Measurements from ENCODE around the gene ZNF207.
"Not testable (repeated sequence)": the region's sequence is repeated elsewhere in the genome, so short reads cannot be mapped to it uniquely, and the experiment has no call there.

ZNF207 gene

DNA sequence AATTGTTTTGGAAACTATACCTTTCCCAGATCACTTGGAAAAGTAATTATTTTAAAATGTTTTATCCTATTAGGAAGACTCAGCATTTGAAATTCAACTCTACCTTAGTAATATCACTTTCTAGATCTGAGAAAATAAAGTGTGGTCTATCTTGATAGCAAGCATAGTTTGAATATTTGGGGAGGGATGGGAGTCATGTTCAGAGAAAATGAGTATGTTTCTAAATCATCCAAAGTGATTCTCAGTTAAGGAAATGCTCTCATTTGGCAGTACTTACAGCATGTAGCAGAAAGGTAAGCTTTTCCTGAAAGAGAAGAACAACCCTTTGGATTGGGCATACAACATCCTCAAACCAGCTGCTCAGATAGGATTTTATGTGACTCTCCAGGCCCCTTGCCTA is 14.9 kb upstream of the ZNF207 start:
- no peak for DNase-seq (ENCODE audit: low read depth in 2 of 2, low spot score in 1 of 2)

GRCh38 chr17:32335687-32336086 is 14.3 kb upstream of the ZNF207 start:
- DNase-seq (ENCODE audit: low read depth in 2 of 2, low spot score in 1 of 2), result no peak

DNA sequence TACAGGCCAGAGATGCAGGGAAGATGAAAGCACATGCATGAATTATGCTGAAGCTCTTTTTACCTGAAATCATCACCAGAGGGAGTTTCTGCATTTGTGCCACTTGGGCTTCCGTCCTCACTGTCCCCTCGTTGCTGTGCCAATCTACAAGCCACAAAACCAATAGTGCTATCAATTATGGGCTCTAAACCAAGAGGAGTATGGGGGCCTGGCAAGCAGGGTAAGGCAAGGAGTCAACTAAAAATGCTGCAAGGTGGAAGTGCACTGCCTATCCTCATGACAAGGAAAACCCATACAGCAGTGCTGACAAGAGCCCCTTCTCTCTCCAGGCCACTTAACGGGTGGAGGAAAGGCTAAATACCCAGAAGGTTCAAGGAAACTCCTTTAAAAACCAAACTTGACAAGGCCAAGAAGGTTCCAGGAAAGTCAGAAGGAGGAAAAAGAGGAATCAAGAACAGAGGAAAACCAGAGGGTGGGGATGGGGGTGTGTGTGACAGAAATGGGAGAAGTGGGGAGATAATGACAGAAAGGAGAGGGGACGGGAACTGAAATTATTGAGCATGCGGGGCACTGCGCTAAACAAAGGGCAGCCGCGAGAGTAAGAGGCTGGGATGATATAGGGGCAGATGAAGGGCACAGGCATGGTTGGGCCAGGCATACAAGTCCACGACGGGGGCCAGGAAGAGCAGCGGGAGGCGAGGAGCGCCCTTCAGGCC is 8.7 kb upstream of the ZNF207 start:
- no peak for DNase-seq (ENCODE audit: low read depth in 2 of 2, low spot score in 1 of 2)

- DNase-seq (ENCODE audit: low read depth in 2 of 2, low spot score in 1 of 2), result peak; percentile 41 to 66
Measured at GRCh38 chr17:32341857-32342602, 7.9 kb upstream of the ZNF207 start, which contains the start of gene C17orf75. Gene C17orf75 (minus strand): TSS chr17:32342173. CDS start chr17:32342139, 34 bp downstream.

DNA sequence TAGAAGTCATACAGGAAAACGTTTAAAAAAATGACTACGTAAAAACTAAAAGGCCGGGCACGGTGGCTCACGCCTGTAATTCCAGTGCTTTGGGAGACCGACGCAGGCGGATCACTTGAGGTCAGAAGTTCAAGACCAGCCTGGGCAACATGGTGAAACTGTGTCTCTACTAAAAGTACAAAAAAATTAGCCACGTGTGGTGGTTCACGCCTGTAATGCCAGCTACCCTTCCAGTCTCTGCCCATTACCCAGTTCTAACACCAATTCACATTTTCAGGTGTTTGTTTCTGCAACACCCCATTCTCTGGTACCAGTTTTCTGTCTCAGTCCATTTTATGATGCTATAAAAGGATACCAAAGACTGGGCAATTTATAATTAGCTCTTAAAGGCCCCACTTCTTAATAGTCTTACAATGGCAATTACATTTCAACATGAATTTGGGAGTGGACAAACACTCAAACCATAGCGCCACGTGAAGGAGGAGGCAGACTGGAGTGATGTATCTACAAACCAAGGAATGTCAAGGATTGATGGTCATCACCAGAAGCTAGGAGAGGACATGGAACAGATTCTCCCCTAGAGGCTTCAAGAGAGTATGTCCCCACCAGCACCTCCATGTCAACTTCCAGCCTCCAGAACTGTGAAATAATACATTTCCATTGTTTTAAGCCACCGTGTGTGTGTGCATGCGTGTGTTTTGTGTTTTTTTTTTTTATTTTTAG is 7.2 kb upstream of the ZNF207 start:
- DNase-seq (ENCODE audit: low read depth in 2 of 2, low spot score in 1 of 2), result no peak

GRCh38 chr17:32345951-32346600 is 3.9 kb upstream of the ZNF207 start:
- DNase-seq (ENCODE audit: low read depth in 2 of 2, low spot score in 1 of 2), result no peak

DNA sequence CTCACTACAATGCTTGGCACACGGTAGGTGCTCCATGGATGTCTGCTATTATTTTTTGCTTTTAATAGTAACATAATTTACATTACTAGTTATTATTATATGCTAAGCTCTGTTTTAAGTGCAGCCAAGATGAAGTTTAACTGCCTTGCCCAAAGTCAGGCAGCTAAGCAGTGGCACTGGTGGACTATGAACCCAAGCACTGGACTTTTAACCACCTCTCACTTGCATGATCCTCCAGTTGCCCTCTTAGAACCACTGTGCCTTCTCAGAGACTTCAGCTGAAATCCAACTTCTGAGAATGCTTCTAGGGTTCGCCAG is 1.5 kb upstream of the ZNF207 start:
- no peak for DNase-seq (ENCODE audit: low read depth in 2 of 2, low spot score in 1 of 2)

GRCh38 chr17:32349503-32349853 is 479 bp upstream of the ZNF207 start:
- no peak for DNase-seq (ENCODE audit: low read depth in 2 of 2, low spot score in 1 of 2)

- no peak for DNase-seq (ENCODE audit: low read depth in 2 of 2, low spot score in 1 of 2)
Measured at GRCh38 chr17:32350666-32351418, 885 bp downstream of the ZNF207 start.

DNA sequence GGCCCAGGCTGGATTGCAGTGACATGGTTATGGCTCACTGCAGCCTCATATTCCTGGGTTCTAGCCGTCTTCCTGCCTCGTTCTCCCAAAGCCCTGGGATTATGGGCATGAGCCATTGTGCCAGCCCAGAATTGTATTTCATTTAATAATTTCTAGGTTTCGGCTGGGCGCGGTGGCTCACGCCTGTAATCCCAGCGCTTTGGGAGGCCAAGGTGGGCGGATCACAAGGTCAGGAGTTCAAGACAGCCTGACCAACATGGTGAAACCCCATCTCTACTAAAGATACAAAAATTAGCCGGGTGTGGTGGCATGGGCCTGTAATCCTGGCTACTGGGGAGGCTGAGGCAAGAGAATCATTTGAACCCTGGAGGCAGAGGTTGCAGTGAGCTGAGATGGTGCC is 2.8 kb downstream of the ZNF207 start:
- not testable (repeated sequence) for DNase-seq (ENCODE audit: low read depth in 2 of 2, low spot score in 1 of 2)

- no peak for DNase-seq (ENCODE audit: low read depth in 2 of 2, low spot score in 1 of 2)
Measured at GRCh38 chr17:32355649-32356377, 5.9 kb downstream of the ZNF207 start.

DNA sequence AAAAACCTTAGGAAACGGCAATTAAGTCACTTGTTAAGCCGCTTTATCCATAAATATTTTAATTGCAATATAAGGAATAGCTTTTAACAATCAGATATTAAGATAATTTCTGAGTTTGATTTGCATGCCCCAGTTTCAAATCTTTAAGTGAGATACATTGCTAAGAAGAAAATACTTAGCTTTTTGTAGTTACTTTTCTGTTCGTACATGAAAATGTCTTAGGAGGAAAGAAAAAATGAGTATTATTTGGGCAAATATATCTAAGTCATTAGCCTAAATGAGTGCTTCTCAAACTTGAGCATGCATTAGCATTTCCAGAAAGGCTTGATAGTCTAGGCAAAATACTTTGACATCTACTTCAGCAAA is 6.4 kb downstream of the ZNF207 start:
- DNase-seq (ENCODE audit: low read depth in 2 of 2, low spot score in 1 of 2), result no peak

- no peak for DNase-seq (ENCODE audit: low read depth in 2 of 2, low spot score in 1 of 2)
Measured at GRCh38 chr17:32356750-32357149, 6.8 kb downstream of the ZNF207 start.

DNA sequence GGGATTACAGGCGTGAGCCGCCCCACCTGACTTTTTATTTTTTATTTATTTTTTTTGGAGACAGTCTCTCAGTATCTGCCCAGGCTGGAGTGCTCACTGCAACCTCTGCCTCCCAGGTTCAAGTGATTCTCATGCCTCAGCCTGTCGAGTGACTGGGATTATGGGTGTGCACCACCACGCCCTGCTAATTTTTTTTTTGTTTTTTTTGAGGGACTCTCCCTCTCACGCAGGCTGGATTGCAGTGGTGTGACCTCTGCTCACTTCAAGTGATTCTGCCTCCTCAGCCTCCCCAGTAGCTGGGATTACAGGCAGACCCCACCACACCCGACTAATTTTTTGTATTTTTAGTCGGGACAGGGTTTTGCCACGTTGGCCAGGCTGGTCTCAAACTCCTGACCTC is 7.7 kb downstream of the ZNF207 start:
- no peak for DNase-seq (ENCODE audit: low read depth in 2 of 2, low spot score in 1 of 2)

DNA sequence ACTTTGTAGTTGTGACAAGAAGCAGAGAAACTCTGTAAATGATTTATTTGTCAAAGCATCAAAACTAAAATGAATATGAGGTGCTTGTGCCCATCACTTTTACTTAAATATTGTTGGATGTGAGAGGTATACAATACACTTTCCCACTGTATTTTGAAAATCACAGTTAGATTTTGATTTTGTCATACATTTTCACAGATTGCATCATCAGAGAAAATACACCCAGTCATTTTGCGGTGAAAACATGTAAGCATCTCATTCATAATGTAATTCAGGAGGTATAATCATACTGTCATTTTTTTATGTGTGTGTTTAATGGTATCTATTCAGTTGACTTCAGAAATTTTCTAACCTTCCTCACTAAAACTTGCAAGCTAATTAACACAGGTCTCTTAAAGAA is 11.3 kb downstream of the ZNF207 start:
- no peak for DNase-seq (ENCODE audit: low read depth in 2 of 2, low spot score in 1 of 2)

DNA sequence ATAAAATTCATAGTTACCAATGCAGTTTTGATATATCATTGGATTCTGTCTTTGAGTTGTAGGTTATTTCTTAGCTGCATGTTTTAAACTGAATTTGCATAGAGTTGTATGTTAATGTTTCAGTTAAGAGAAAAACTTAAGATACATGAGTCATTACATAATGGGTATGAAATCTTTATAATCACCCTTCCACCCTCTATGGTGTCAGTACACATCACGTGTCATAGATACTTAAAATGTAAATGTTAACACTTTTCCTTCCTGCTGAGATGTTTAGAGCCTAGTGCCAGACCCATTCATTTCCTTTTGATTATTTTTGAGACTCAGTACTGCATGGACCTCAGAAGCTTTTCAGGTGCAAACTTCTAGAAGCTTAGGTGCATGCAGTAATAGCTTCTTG is 20.5 kb downstream of the ZNF207 start:
- no peak for DNase-seq (ENCODE audit: low read depth in 2 of 2, low spot score in 1 of 2)

GRCh38 chr17:32382526-32383223 is 32.7 kb downstream of the ZNF207 start:
- no peak for DNase-seq (ENCODE audit: low read depth in 2 of 2, low spot score in 1 of 2)

GRCh38 chr17:32383926-32384434 is 34.0 kb downstream of the ZNF207 start:
- no peak for DNase-seq (ENCODE audit: low read depth in 2 of 2, low spot score in 1 of 2)

DNA sequence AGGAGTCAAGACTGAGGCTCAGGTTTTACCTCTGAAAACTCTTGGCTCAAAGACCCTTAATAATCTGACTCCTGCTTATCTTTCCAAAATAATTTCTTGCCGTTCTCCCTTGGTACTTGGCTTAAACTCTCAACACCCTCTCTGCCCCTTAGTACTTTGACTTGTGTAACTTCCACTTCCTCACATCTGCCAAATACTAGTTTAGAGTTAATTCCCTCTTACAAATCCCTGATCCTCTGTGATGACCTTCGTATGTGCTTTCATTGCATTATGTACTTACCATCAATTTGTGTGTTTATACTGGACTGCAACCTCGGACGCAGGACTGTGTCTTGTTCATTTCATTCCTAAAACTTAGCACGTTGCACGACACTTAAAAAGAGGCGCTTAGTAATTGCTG is 35.2 kb downstream of the ZNF207 start:
- no peak for DNase-seq (ENCODE audit: low read depth in 2 of 2, low spot score in 1 of 2)

DNA sequence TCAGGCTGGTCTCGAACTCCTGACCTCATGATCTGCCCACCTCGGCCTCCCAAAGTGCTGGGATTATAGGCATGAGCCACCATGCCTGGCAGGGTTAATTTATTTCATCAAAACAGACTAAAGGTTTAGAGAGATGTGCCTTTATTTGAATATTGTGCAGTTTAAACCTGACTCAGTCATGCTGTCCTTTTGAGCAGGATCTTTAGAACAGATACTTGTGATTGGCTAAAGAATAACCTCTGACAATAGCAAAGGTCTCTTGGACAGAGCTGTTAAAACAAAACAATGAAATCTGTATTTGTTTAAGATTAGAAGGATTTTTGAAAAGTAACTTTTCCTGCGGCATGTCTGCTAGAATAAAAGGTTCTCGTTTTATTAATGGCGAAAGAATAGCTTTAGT is 36.0 kb downstream of the ZNF207 start:
- DNase-seq (ENCODE audit: low read depth in 2 of 2, low spot score in 1 of 2), result no peak

Data from stimulated activated CD8-positive, alpha-beta memory T cell treated with anti-CD3 and anti-CD28 coated beads, Interleukin-4, amount 100 ng/mL, for 1 hour (primary cell).